ENCODE measurements around the gene MYO16. TPM values are rescaled to one million over a fixed set of nuclear protein-coding genes. Genes with fewer than 3 reads are reported as not detected.

The MYO16 gene
- total and polyA plus RNA-seq, 2 of the 4 experiments (the other 2 are of a cell fraction), result under 0.01 to 0.03 TPM

GRCh38 chr13:108830916-108831315 lies 201.5 kb downstream of the MYO16 start:
- in situ Hi-C loops (cut with MboI; ENCODE audit: low sequenced_read_pairs), result no loop called here
- Histone ChIP-seq H3K9ac (ENCODE audit: low read depth, low read length) (no peak overlapping the region), H2AK5ac (ENCODE audit: low read depth, low read length) (no peak overlapping the region), H3K27me3 (ENCODE audit: control insufficient read depth, insufficient read depth, low read length) (no peaks in the 10 kb centered on the region), H3K14ac (replicated peaks; ENCODE audit: low read depth, low read length) (no peak overlapping the region), H2BK20ac (ENCODE audit: low read depth, low read length) (no peak overlapping the region), H3K36me3 (ENCODE audit: control insufficient read depth, insufficient read depth, low read length) (no peaks in the 10 kb centered on the region), H4K8ac (ENCODE audit: low read depth in 2 of 2, low read length in 2 of 2) (no peak overlapping the region), H2AFZ (replicated peaks; ENCODE audit: low read length, poor library complexity) (no peak overlapping the region), H3K9me1 (ENCODE audit: insufficient read depth, low read length) (no peaks in the 10 kb centered on the region), H4K5ac (ENCODE audit: low read depth, low read length) (no peak overlapping the region), H2BK120ac (ENCODE audit: low read depth, low read length) (no peak overlapping the region), H3K79me1 (ENCODE audit: low read depth in 1 of 2, low read length in 2 of 2) (no peaks in the 10 kb centered on the region), H3K9me3 (ENCODE audit: control insufficient read depth, insufficient read depth, low read length) (no peaks in the 10 kb centered on the region), H3K4me1 (ENCODE audit: control insufficient read depth, insufficient read depth, low read length) (peaks cover 4% of the 10 kb centered on the region; the same call in 1 of the 2 replicates), H3K27ac (ENCODE audit: insufficient read depth, low read length) (no peak overlapping the region), H3K56ac (ENCODE audit: extremely low read depth, insufficient read depth, low read length) (no peak overlapping the region), H2BK5ac (ENCODE audit: low read depth, low read length, poor library complexity, severe bottlenecking) (no peak overlapping the region), H3K4me2 (ENCODE audit: low read depth, low read length) (no peak overlapping the region), H4K91ac (ENCODE audit: insufficient read depth, low read depth, low read length) (no peak overlapping the region), H3K4ac (ENCODE audit: low read depth, low read length) (no peak overlapping the region), H3K4me3 (ENCODE audit: insufficient read depth, low read depth, low read length) (no peak overlapping the region), H2AK9ac (replicated peaks; ENCODE audit: low read depth, low read length, poor library complexity) (no peak overlapping the region), H3K18ac (ENCODE audit: low read depth, low read length) (no peak overlapping the region), H3K23ac (ENCODE audit: low read depth, low read length) (no peak overlapping the region), H2BK15ac (ENCODE audit: low read depth, low read length) (no peak overlapping the region), H4K20me1 (ENCODE audit: insufficient read depth, low read length) (no peaks in the 10 kb centered on the region)
- no peak for DNase-seq
- ChIA-PET POLR2A (ENCODE audit: unreplicated experiment) (no interaction called here), CTCF (interaction anchor here (0.6 kb wide), 1 partner anchor 1441 kb away, joined by 3 read pairs; no protein-coding TSS in a partner anchor)
- no TSS peak for BruUV-seq (replicated peaks)
- dilution Hi-C loops (cut with HindIII; ENCODE audit: low sequenced_read_pairs, unreplicated experiment), result no loop called here
- intact Hi-C loops (cut with micrococcal nuclease), result no loop called here
- no peak for ATAC-seq (ENCODE audit: low read depth)
- WGBS, 2 experiments (ENCODE audit: extremely low coverage in 2 of 2, insufficient read length in 1 of 2), result no CpG with 5 or more reads among the region's 3 CpGs
- no peak for TF ChIP-seq ELK1 (IDR thresholded peaks at IDR 0.05; ENCODE audit: borderline replicate concordance, low read depth, low read length)
- no peak for TF ChIP-seq BHLHE40 (IDR thresholded peaks at IDR 0.05; ENCODE audit: low read depth, low read length)
- TF ChIP-seq FOS (IDR thresholded peaks at IDR 0.05; ENCODE audit: low read depth, low read length), result no peak
- TF ChIP-seq CEBPB (IDR thresholded peaks at IDR 0.05; ENCODE audit: low read depth, low read length), result no peak
- no peak for TF ChIP-seq CHD1 (IDR thresholded peaks at IDR 0.05; ENCODE audit: low read depth, low read length)
- TF ChIP-seq POLR2A (IDR thresholded peaks at IDR 0.05; ENCODE audit: low read depth, low read length), result no peak
- TF ChIP-seq USF2 (IDR thresholded peaks at IDR 0.05; ENCODE audit: low read depth, low read length), result no peak
- TF ChIP-seq RCOR1 (IDR thresholded peaks at IDR 0.05; ENCODE audit: insufficient replicate concordance, low read length), result no peak
- TF ChIP-seq CTCF (conservative IDR thresholded peaks at IDR 0.05; ENCODE audit: low read depth, low read length), result no peak
- TF ChIP-seq MAFK (IDR thresholded peaks at IDR 0.05; ENCODE audit: low read depth, low read length), result no peak
- no peak for TF ChIP-seq MAZ (IDR thresholded peaks at IDR 0.05; ENCODE audit: borderline replicate concordance, low read depth, low read length)
- TF ChIP-seq SMC3 (IDR thresholded peaks at IDR 0.05; ENCODE audit: low read depth, low read length), result no peak
- no peak for TF ChIP-seq NFE2L2 (IDR thresholded peaks at IDR 0.05; ENCODE audit: low read depth, low read length)
- TF ChIP-seq MXI1 (IDR thresholded peaks at IDR 0.05; ENCODE audit: borderline replicate concordance, low read depth, low read length), result no peak
- TF ChIP-seq RFX5 (IDR thresholded peaks at IDR 0.05; ENCODE audit: low read depth, low read length), result no peak
- TF ChIP-seq RAD21 (IDR thresholded peaks at IDR 0.05; ENCODE audit: low read length), result no peak
